ENCODE results near the gene RBM24.

DNA sequence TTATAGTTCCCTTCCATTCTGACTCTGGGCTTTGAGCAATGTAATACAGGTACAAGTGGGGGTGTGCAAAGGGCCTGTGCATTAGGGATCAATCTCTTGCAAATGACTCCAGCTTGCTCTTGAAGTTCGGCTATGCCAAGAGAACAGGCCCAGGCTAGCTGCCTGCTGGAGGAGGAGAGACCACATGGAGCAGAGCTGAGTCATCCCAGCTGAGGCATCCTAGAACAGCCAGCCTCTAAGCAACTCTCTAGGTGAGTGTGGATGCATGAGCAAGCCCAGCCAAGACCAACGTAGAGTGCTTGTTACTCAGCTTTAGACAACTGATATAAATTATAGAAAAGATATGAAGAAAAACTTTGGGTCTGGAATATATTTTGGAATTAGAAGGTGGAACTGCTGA is 47.6 kb upstream of the RBM24 start:
- TF ChIP-seq CTCF (IDR thresholded peaks at IDR 0.05; ENCODE audit: poor library complexity, severe bottlenecking) = no peak
- TF ChIP-seq EP300 (conservative IDR thresholded peaks at IDR 0.05; ENCODE audit: poor library complexity, severe bottlenecking) = no peak
- TF ChIP-seq EZH2 (IDR thresholded peaks at IDR 0.05; ENCODE audit: borderline replicate concordance, insufficient read depth, low read length, poor library complexity, severe bottlenecking) = no peak
- no peak for TF ChIP-seq TAF1 (IDR thresholded peaks at IDR 0.05; ENCODE audit: low read depth)
- TF ChIP-seq POLR2AphosphoS5 (IDR thresholded peaks at IDR 0.05) = no peak
- no peak for TF ChIP-seq MXI1 (conservative IDR thresholded peaks at IDR 0.05; ENCODE audit: poor library complexity, severe bottlenecking)
- no peak for TF ChIP-seq SMC3 (conservative IDR thresholded peaks at IDR 0.05; ENCODE audit: poor library complexity)
- TF ChIP-seq, protein P1, sequence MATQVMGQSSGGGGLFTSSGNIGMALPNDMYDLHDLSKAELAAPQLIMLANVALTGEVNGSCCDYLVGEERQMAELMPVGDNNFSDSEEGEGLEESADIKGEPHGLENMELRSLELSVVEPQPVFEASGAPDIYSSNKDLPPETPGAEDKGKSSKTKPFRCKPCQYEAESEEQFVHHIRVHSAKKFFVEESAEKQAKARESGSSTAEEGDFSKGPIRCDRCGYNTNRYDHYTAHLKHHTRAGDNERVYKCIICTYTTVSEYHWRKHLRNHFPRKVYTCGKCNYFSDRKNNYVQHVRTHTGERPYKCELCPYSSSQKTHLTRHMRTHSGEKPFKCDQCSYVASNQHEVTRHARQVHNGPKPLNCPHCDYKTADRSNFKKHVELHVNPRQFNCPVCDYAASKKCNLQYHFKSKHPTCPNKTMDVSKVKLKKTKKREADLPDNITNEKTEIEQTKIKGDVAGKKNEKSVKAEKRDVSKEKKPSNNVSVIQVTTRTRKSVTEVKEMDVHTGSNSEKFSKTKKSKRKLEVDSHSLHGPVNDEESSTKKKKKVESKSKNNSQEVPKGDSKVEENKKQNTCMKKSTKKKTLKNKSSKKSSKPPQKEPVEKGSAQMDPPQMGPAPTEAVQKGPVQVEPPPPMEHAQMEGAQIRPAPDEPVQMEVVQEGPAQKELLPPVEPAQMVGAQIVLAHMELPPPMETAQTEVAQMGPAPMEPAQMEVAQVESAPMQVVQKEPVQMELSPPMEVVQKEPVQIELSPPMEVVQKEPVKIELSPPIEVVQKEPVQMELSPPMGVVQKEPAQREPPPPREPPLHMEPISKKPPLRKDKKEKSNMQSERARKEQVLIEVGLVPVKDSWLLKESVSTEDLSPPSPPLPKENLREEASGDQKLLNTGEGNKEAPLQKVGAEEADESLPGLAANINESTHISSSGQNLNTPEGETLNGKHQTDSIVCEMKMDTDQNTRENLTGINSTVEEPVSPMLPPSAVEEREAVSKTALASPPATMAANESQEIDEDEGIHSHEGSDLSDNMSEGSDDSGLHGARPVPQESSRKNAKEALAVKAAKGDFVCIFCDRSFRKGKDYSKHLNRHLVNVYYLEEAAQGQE (IDR thresholded peaks at IDR 0.05; ENCODE audit: borderline replicate concordance) = no peak
- TF ChIP-seq RAD21 (conservative IDR thresholded peaks at IDR 0.05) = no peak
